ENCODE data around the gene RNF224.

GRCh38 chr9:137265496-137266161, 38.3 kb downstream of the RNF224 start:
- no peak for TF ChIP-seq CTCF (IDR thresholded peaks at IDR 0.05)
- TF ChIP-seq POLR2A (IDR thresholded peaks at IDR 0.05), result no peak
